ENCODE results near the gene CERK.

The CERK gene

DNA sequence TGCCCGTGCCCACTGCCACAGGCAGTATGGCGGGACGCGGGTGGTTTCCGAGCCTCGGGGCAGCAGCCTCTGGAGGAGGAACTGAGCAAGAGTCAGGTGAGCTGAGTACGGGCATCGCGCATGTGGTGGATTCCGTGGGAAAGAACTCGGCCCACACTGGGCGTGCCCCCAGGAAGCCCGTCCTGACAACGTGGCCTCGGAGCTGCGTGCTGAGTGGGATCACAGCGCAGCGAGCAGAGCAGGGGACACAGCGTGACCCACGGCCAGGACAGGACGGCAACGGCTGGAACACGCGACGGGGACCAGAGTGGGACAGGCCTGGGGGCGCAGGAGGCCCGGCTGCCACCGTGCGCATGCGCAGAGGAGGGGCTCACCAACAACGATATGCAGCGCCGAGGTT is 36.8 kb downstream of the CERK start:
- Histone ChIP-seq H4K20me1 (ENCODE audit: insufficient read depth, low read length) (no peaks in the 10 kb centered on the region), H3K9ac (ENCODE audit: low read length) (no peak overlapping the region), H3K9me3 (replicated peaks; ENCODE audit: insufficient read depth, low read length) (no peaks in the 10 kb centered on the region), H3K9me2 (replicated peaks; ENCODE audit: insufficient read depth, low read length) (no peaks in the 10 kb centered on the region), H3K4me3 (ENCODE audit: low read length) (no peak overlapping the region), H3K27me3 (replicated peaks; ENCODE audit: insufficient read depth, low read length) (no peaks in the 10 kb centered on the region), H3K36me3 (replicated peaks; ENCODE audit: insufficient read depth, low read length) (peaks cover 8% of the 10 kb centered on the region; the same call in 1 of the 2 replicates), H3K4me2 (ENCODE audit: low read depth, low read length) (no peak overlapping the region), H3F3A (ENCODE audit: insufficient read depth, low read length) (no peaks in the 10 kb centered on the region), H3K27ac (ENCODE audit: low read length) (no peak overlapping the region), H3K79me2 (ENCODE audit: low read length) (peaks cover 17% of the 10 kb centered on the region), H2AFZ (ENCODE audit: low read length) (no peak overlapping the region), H3K4me1 (ENCODE audit: low read length) (no peaks in the 10 kb centered on the region)
- DNase-seq = no peak
- TF ChIP-seq EZH2 (optimal IDR thresholded peaks at IDR 0.05; ENCODE audit: low read depth, low read length) (no peak), EZH2phosphoT487 (IDR thresholded peaks at IDR 0.05; ENCODE audit: low read length) (no peak)
- TF ChIP-seq, protein P1, sequence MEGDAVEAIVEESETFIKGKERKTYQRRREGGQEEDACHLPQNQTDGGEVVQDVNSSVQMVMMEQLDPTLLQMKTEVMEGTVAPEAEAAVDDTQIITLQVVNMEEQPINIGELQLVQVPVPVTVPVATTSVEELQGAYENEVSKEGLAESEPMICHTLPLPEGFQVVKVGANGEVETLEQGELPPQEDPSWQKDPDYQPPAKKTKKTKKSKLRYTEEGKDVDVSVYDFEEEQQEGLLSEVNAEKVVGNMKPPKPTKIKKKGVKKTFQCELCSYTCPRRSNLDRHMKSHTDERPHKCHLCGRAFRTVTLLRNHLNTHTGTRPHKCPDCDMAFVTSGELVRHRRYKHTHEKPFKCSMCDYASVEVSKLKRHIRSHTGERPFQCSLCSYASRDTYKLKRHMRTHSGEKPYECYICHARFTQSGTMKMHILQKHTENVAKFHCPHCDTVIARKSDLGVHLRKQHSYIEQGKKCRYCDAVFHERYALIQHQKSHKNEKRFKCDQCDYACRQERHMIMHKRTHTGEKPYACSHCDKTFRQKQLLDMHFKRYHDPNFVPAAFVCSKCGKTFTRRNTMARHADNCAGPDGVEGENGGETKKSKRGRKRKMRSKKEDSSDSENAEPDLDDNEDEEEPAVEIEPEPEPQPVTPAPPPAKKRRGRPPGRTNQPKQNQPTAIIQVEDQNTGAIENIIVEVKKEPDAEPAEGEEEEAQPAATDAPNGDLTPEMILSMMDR (IDR thresholded peaks at IDR 0.05; ENCODE audit: low read length) = no peak

DNA sequence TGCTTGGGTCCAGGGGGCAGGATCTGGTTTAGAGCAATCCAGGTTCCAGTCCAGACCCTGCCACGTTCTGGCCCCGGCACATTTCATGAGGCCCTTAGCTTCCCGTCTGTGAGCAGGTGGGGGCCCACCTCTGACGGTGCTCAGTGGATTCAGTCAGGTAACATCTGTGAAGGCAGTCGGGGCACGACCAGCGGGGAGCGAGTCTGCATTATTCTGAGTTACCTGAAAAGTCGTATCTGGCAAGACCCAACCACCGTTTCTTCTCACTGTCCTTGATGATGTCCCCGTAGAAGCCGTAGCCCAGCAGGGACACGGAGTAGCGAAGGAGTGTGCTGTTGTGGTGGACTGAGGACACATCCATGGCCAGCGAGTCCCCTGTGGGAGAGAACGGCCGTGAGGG is 39.0 kb downstream of the CERK start:
- no peaks in the 10 kb centered on the region for H4K20me1 ChIP-seq (ENCODE audit: insufficient read depth, low read length)
- peaks cover 6% of the 10 kb centered on the region for H3K79me2 ChIP-seq (ENCODE audit: low read length)
- no peaks in the 10 kb centered on the region for H3K9me2 ChIP-seq (replicated peaks; ENCODE audit: insufficient read depth, low read length)
- H3K9me3 ChIP-seq (replicated peaks; ENCODE audit: insufficient read depth, low read length) = no peaks in the 10 kb centered on the region
- DNase-seq = no peak
- H3K4me1 ChIP-seq (ENCODE audit: low read length) = no peaks in the 10 kb centered on the region
- no peaks in the 10 kb centered on the region for H3K27me3 ChIP-seq (replicated peaks; ENCODE audit: insufficient read depth, low read length)
- no peak overlapping the region for H3K9ac ChIP-seq (ENCODE audit: low read length)
- peaks cover 8% of the 10 kb centered on the region; the same call in 1 of the 2 replicates for H3K36me3 ChIP-seq (replicated peaks; ENCODE audit: insufficient read depth, low read length)
- no peak overlapping the region for H3K4me3 ChIP-seq (ENCODE audit: low read length)
- no peak overlapping the region for H3K27ac ChIP-seq (ENCODE audit: low read length)
- no peaks in the 10 kb centered on the region for H3F3A ChIP-seq (ENCODE audit: insufficient read depth, low read length)
- no peak overlapping the region for H2AFZ ChIP-seq (ENCODE audit: low read length)
- no peak for TF ChIP-seq EZH2 (optimal IDR thresholded peaks at IDR 0.05; ENCODE audit: low read depth, low read length)
- no peak for TF ChIP-seq EZH2phosphoT487 (IDR thresholded peaks at IDR 0.05; ENCODE audit: low read length)
- TF ChIP-seq, protein P1 (IDR thresholded peaks at IDR 0.05; ENCODE audit: low read length) = no peak
- H3K4me2 ChIP-seq (ENCODE audit: low read depth, low read length) = no peak overlapping the region

DNA sequence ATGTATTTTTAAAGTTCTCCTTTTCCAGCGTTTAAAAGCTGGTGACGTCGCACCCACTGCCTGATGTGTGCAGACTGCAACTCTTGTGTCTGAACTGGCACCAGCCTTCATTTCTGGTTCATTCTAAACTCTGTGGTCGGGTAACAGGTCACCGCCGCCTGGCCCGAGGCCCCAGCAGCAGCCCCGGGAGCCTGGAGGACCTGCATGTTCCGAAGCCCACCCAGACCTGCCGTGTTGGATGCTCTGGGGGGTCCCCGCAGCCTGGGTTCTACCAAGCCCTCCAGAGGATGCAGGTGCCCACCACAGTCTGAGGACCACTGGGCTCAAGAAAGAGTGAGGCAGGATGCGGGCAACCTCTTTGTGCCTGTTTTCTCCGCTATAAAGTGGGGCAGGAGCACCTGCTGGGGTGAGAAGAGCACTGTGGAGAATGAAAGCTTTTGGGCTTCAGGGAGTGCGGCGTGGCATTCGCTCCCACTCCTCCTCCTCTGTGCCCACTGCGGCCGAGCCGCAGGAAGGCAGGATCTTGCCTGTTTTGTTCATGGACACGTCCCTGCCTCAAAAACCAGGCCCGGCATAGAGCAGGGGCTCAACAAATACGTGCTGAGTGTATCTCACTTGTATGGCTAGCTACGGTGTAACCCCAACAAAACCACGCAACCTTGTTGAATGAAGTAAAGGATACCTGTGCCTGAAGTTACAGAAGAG is 40.1 kb downstream of the CERK start:
- Histone ChIP-seq H2AFZ (ENCODE audit: low read length) (no peak overlapping the region), H3K36me3 (replicated peaks; ENCODE audit: insufficient read depth, low read length) (peaks cover 8% of the 10 kb centered on the region; the same call in 1 of the 2 replicates), H3K79me2 (ENCODE audit: low read length) (0 out of 2 replicates have a peak, but pooled peaks cover 2% of the 10 kb centered on the region)

More for the DNA sequence above, 40.1 kb downstream of the CERK start:
- no peak for TF ChIP-seq EZH2 (optimal IDR thresholded peaks at IDR 0.05; ENCODE audit: low read depth, low read length)
- TF ChIP-seq, protein P1 (IDR thresholded peaks at IDR 0.05; ENCODE audit: low read length) = no peak
- TF ChIP-seq EZH2phosphoT487 (IDR thresholded peaks at IDR 0.05; ENCODE audit: low read length) = no peak
- H3K9me2 ChIP-seq (replicated peaks; ENCODE audit: insufficient read depth, low read length) = no peaks in the 10 kb centered on the region
- no peak overlapping the region for H3K4me2 ChIP-seq (ENCODE audit: low read depth, low read length)
- H3K9me3 ChIP-seq (replicated peaks; ENCODE audit: insufficient read depth, low read length) = no peaks in the 10 kb centered on the region
- no peak overlapping the region for H3K4me3 ChIP-seq (ENCODE audit: low read length)
- no peaks in the 10 kb centered on the region for H3F3A ChIP-seq (ENCODE audit: insufficient read depth, low read length)
- H3K27me3 ChIP-seq (replicated peaks; ENCODE audit: insufficient read depth, low read length) = no peaks in the 10 kb centered on the region
- no peak for DNase-seq
- H3K9ac ChIP-seq (ENCODE audit: low read length) = no peak overlapping the region
- no peaks in the 10 kb centered on the region for H3K4me1 ChIP-seq (ENCODE audit: low read length)
- no peak overlapping the region for H3K27ac ChIP-seq (ENCODE audit: low read length)
- H4K20me1 ChIP-seq (ENCODE audit: insufficient read depth, low read length) = no peaks in the 10 kb centered on the region
